HG02943 (cell line): ENCODE data around the gene ETV3L.
"Not testable (repeated sequence)": the region's sequence is repeated elsewhere in the genome, so short reads cannot be mapped to it uniquely, and the experiment has no call there.

Experiments
- ATAC-seq: cut with Tn5 transposase; IDR thresholded peaks from one replicate; pipeline ENCODE4 v1.9.1; 2021; ENCODE audit warnings: mild to moderate bottlenecking, low read depth, moderate library complexity; ENCODE audit not compliant: unreplicated experiment

ETV3L gene

DNA sequence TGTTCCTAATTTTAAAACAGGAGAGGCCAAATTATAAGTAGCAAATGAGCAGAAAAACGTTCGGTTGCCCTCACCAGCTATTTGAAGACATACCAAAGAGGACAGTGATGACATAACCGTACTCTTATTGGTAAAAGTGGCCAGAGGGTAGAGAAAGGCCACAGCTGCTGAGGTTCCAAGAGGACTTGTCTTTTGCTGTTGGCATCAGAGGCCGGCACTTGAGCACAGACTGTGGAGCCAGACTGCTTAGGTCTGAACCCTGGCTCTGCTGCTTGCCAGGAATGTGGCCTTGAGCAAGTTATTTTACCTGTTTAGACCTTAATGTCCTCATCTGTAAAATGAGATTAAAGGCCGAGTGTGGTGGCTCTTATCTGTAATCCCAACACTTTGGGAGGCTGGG lies 14.9 kb downstream of the ETV3L start:
- no peak for ATAC-seq

DNA sequence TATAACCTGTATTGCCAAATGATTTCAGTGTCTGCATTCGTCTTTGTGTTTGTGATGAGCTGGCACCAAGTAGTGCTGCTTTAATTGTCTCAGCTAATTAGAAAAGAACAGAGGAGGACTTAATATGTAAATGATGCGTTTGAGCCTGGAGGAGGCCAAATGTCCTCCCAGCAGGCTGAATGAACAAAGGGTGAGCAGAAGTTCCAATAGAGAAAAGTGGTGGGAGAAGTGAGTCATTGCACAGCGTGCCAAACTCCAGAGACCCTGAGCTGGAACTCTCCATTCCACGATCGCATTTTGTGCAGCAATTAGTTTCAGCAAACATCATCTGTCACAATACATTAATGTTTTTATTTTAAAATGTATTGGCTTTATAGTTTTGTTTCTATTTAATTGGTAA lies 17.9 kb downstream of the ETV3L start:
- no peak for ATAC-seq

DNA sequence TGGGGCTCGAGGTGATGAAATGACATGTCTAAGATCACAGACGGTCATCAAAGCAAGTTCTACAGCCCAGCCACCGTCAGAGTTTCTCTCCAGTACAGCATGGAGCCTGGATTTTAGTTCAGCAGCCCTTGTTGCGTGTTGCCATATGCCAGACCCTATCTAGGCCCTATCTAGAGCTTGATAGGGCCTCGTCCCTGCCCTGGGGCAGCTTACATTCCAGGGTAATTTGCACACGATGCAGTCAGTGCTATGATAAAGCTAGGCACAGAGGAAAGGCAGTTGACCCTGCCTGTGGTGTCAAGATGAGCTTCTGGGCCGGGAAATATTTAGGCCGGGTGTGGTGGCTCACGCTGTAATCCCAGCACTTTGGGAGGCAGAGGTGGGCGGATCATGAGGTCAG lies 18.9 kb downstream of the ETV3L start:
- ATAC-seq = no peak

DNA sequence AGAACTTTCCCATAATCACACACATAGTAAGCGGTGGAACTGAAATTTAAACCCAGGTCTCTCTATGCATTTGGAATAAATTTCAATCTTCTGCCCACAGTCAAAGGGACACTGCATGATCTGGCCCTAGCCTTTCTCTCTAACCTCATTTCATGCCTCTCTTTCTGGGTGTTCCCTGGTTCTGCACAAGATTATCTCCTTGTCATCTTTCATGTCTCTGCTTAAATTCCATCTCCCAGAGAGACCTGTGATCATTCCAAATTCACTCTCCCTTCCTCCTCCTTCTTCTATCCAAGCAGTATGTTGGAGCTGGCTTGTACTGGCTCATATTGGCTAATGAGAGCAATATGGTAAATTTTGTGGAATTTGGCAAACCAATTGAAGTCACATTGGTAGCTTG lies 22.2 kb downstream of the ETV3L start:
- no peak for ATAC-seq

DNA sequence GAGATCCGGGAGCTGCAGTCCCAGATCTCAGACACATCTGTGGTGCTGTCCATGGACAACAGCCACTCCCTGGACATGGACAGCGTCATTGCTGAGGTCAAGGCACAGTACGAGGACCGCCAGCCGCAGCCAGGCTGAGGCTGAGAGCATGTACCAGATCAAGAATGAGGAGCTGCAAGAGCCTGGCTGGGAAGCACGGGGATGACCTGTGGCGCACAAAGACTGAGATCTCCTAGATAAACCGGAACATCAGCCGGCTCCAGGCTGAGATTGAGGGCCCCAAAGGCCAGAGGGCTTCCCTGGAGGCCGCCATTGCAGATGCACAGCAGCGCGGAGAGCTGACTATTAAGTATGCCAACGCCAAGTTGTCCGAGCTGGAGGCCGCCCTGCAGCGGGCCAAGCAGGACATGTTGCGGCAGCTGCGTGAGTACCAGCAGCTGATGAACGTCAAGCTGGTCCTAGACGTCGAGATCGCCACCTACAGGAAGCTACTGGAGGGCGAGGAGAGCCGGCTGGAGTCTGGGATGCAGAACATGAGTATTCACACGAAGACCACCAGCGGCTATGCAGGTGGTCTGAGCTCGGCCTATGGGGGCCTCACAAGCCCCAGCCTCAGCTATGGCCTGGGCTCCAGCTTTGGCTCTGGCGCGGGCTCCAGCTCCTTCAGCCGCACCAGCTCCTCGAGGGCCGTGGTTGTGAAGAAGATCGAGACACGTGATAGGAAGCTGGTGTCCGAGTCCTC lies 25.5 kb downstream of the ETV3L start:
- no peak for ATAC-seq

DNA sequence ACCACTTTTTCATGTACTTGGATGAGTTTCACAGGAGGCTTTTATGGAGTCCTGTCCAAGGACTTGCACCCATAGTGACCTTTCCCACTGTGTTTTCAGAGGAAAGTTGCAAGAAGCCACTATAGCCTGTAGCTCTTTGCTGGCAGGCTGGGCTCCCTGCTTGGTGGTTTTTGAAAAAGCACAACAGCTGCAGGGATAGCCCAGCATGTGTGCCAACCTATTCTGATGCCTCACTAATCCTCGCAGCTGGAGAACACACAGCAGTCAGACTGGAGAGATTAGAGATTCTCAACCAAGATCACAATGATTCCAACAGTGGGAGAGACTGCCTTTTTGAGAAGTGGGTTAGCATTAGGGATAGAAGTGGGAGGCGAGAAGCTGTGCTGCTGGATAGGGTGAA lies 30.0 kb downstream of the ETV3L start:
- ATAC-seq = no peak

DNA sequence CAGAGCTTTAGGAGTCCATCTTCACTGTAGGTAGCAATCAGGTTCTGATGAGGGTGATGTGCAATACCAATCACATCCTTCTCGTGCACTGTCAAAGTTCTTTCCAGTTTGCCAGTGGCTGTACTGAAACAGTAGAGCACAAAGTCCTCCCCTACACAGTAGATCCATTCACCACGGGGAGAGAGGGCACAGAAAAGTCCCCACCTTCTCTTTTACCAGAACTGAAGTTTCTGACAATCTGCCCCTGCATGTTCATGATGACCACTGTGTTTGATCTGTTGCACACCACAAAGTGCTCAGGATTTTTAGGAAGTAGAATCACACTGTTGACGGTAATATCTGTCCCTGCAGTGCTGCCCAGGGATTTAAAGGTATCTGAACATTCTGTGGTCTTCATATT lies 40.4 kb downstream of the ETV3L start:
- not testable (repeated sequence) for ATAC-seq

DNA sequence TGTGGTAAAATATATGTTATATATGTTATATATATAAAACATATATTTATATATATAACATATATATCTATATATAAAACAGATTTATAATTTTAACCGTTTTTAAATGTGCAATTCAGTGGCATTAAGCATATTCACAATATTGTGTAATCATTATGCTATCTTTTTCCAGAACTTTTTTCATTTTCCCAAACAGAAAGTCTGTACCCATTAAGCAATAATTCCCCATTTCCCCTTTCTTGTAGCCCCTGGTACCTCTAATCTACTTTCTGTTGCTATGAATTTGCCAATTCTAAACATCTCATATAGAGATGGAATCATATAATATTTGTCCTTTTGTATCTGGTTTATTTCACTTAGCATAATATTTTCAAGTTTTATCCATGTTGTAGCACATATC lies 43.3 kb downstream of the ETV3L start:
- no peak for ATAC-seq

DNA sequence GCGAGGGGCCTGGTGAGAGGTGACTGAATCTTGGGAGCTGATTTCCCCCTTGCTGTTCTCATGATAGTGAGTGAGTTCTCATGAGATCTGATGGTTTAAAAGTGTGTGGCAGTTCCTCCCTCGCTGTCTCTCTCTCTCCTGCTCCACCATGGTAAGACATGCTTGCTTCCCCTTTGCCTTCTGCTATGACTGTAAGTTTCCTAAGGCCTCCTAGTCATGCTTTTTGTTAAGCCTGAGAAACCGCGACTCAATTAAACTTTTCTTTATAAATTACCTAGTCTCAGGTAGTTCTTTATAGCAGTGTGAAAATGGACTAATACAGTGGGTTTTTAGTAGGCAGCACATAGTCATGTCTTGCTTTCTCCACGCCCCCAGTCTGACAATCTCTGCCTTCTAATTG lies 43.9 kb downstream of the ETV3L start:
- not testable (repeated sequence) for ATAC-seq

DNA sequence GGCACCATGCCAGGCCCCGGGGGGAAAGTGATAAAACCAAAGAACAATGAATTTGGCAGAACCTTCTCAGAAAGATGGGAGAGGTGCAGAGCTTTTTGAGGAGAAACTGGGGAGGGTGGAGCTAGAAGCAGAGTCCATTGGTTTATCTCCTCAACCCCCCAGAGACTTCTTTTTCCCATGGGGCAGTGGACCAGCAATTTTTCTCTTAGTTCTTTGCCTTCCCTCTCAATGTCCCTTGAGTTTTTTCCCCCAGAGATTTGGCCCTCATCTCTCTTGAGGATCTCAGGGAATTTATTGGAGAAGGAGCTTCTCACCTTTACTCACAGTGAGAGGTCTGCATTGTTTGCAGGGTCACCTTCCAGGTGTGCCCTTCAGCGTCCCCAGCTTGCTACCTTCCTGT lies 48.8 kb downstream of the ETV3L start:
- no peak for ATAC-seq

DNA sequence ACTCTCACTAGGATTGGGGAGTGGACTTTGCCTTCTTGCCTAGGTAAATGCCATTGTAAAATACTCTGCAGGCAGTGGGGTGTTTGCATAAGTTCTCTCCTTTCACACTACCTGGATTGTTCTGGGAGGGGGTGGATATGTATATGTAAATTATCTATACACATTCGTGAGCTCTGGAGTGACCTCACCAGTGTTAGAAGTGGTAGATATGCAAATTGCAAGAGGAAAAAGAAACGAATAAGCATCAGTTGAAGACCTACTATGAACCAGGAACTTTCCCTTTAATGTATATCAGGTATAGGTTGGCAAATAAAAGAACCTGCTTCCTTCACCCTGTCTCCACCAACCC lies 52.6 kb downstream of the ETV3L start:
- ATAC-seq = no peak

DNA sequence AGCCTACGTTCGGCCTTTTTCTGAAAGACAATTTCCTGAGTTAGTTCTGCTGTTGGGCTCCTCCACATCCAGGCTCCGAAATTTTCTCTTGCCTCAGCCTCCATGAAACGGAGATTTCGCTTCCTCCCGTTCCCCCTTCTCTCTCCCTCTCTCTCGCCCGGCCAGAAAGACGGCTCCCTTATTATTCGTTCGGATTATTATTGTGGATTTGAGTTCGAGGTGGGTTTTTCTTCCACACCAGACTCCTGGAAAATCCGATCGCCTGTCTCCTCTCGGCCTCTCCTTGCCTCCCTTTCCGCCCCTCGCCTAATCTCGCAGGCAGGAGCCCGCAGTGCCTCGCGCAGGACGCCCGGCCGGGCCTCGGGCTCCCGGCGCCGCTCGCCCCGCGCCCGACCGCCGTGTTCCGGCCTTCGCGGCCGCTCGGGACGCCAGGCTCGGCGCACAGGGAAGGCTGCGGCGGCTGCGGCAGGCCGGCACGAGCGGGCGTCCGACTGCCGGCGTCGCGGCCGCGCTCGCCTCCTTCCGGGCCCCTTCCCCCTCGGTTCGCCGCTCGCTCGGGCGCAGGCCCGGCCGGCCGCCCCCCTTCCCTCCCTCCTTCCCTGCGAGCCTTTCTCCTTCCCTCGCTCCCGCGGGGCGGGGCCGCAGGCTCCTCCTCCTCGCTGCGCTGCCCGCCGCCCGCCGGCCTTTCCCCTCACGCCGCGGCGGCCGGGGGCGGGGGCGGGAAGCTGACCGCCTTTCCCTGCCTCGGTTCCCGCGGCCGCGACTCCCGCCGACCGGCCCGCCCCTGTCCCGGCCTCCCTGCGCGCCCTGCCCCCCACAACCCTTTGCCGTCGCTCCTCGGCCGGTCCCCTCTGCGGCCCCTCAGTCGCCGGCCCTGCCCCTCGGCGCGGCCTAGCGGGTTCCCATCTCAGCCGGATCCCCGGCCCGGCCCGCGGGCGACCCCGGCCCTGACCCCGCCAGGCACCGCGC lies 54.1 kb downstream of the ETV3L start, which contains the start of gene ARHGEF11:
ARHGEF11 (minus strand) TSS at position 493 of the 969 bp plus-strand sequence. CDS start 1,412 bp downstream, outside the sequence.
- no peak for ATAC-seq

DNA sequence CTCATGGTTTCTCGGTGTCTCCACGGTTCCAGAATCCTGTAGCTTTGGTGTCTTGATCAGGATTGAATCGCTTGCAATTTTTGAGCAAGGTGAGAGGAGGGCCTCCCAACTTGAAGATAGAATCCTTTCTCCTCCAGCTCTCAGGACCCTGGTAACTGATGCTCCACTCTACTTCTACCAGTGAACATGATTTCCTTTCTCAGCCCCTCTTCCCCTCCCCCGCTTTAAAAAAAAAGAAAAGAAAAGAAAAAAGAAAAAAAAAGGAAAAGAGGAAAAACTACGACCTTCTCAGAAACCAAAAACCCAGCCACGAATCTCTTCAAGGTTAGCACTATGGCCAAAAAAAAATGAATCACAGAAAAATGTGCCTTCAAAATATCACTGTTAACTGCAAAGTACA lies 55.3 kb downstream of the ETV3L start:
- no peak for ATAC-seq

DNA sequence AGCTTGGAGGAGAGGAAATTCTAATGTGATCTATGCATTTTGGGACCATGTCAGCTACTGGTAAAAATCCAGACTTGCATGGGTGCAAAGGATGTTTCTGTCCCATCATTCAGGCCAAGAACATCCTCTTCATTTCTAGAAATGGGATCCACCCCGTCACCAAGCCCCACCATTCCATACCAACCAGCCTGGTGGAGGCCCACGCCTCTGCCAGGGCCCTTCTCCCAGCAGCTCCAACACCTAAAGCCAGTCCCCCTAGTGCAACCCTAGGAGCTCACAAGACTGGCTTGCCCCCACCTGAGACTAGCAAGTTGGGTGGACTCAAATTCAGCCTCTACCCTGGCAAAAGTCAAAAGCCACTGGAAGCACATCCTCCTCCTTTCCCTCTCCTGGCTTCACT lies 55.9 kb downstream of the ETV3L start:
- no peak for ATAC-seq

DNA sequence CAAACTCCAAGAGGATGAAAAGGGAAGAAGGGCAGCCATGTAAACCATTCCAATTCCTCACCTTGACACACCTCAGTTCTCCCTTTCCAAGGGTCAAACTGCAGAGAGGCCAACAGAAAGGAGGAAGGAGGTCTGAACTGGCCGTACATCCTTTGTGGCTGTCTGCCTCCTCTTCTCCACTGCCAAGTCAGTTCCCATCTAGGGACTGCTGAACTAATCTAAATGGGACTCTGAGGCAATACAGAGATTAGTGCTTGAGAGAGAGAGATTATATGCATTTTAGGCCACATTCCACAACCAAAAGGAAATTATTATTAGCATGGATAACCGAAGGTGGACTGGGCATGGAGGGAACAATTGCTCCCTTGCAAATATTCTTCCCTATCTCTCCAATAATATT lies 56.8 kb downstream of the ETV3L start:
- no peak for ATAC-seq
